WTC11 (cell line): Measurements from ENCODE around the gene MTERF4. TPM values are rescaled to one million over a fixed set of nuclear protein-coding genes. Genes with fewer than 3 reads are reported as not detected.

ENCODE experiments used
- ATAC-seq: fragments of 200-7000 bp; cut with Tn5 transposase; 2 replicates; pipeline ENCODE4 v1.10.0; 2021; ENCODE audit warnings: mild to moderate bottlenecking, moderate library complexity
- CTCF ChIA-PET: fragments of 300-600 bp; sonication (Branson Sonifier 250); formaldehyde crosslinking; loops from one replicate; lab custom pipeline; 2021; ENCODE audit warnings: antibody characterized with exemption; lab: Charles Lee
- POLR2A ChIA-PET: fragments of 350-600 bp; sonication (Branson Sonifier 250); formaldehyde crosslinking; loops from one replicate; lab custom pipeline; 2021; ENCODE audit warnings: antibody characterized with exemption; lab: Charles Lee
- DNase-seq: peaks from one replicate; pipeline ENCODE4 v3.0.0; 2021; ENCODE audit warnings: low spot score
- H3K27ac Mint-ChIP-seq: 2 replicates; pipeline ENCODE4 v1.8.0; 2021; ENCODE audit warnings: mixed read lengths
- H3K27me3 Mint-ChIP-seq: 2 replicates; pipeline ENCODE4 v1.8.0; 2021; ENCODE audit warnings: low read depth, mild to moderate bottlenecking, moderate library complexity, mixed read lengths
- H3K36me3 Mint-ChIP-seq: 2 replicates; pipeline ENCODE4 v1.8.0; 2021; ENCODE audit warnings: mixed read lengths
- H3K4me1 Mint-ChIP-seq: 2 replicates; pipeline ENCODE4 v1.8.0; 2022; ENCODE audit warnings: mixed read lengths
- H3K4me3 Mint-ChIP-seq: 2 replicates; pipeline ENCODE4 v1.8.0; 2021; ENCODE audit warnings: mild to moderate bottlenecking, moderate library complexity, mixed read lengths
- H3K9me3 Mint-ChIP-seq: 2 replicates; pipeline ENCODE4 v1.8.0; 2021; ENCODE audit warnings: mixed read lengths
- CDX4 ChIP-seq: fragments of 250-450 bp; sonication (Bioruptor Pico); IDR thresholded peaks from 2 replicates; pipeline ENCODE4 v1.9.0; 2021; ENCODE audit warnings: moderate library complexity, mild to moderate bottlenecking, inconsistent platforms, borderline replicate concordance
- CREB1 ChIP-seq: sonication (generic); formaldehyde crosslinking; IDR thresholded peaks from 2 replicates; pipeline ENCODE4 v1.8.0; 2023; ENCODE audit warnings: mild to moderate bottlenecking, missing genetic modification reagents
- ELF4 ChIP-seq: sonication (generic); formaldehyde crosslinking; IDR thresholded peaks from 2 replicates; pipeline ENCODE4 v1.8.1; 2022; ENCODE audit warnings: low read depth, mild to moderate bottlenecking, moderate library complexity, missing genetic modification reagents
- ESRRA ChIP-seq: sonication (generic); formaldehyde crosslinking; IDR thresholded peaks from 2 replicates; pipeline ENCODE4 v1.8.1; 2022; ENCODE audit warnings: mild to moderate bottlenecking, missing genetic modification reagents, borderline replicate concordance
- GTF2I ChIP-seq: fragments of 250-450 bp; sonication (Bioruptor Pico); conservative IDR thresholded peaks from 2 replicates; pipeline ENCODE4 v1.4.0; 2021; ENCODE audit warnings: mild to moderate bottlenecking
- HMGXB4 ChIP-seq: sonication (generic); formaldehyde crosslinking; IDR thresholded peaks from 2 replicates; pipeline ENCODE4 v1.8.1; 2023; ENCODE audit warnings: mild to moderate bottlenecking, moderate library complexity, missing genetic modification reagents
- IRF2 ChIP-seq: sonication (generic); formaldehyde crosslinking; IDR thresholded peaks from 2 replicates; pipeline ENCODE4 v1.8.0; 2022; ENCODE audit warnings: low read depth, missing genetic modification reagents, borderline replicate concordance
- JUN ChIP-seq: sonication (generic); formaldehyde crosslinking; IDR thresholded peaks from 2 replicates; pipeline ENCODE4 v1.8.0; 2023; ENCODE audit warnings: mild to moderate bottlenecking, missing genetic modification reagents
- KAT7 ChIP-seq: sonication (generic); formaldehyde crosslinking; IDR thresholded peaks from 2 replicates; pipeline ENCODE4 v1.8.1; 2023; ENCODE audit warnings: missing genetic modification reagents, mild to moderate bottlenecking, borderline replicate concordance
- MXD4 ChIP-seq: fragments of 250-450 bp; sonication (Bioruptor Pico); IDR thresholded peaks from 2 replicates; pipeline ENCODE4 v1.8.0; 2021; ENCODE audit warnings: mild to moderate bottlenecking, moderate library complexity, borderline replicate concordance
- NFATC4 ChIP-seq: fragments of 250-450 bp; sonication (Bioruptor Pico); IDR thresholded peaks from 2 replicates; pipeline ENCODE4 v1.9.0; 2021; ENCODE audit warnings: mild to moderate bottlenecking
- NR2C2 ChIP-seq: sonication (generic); formaldehyde crosslinking; IDR thresholded peaks from 2 replicates; pipeline ENCODE4 v1.8.0; 2022; ENCODE audit warnings: mild to moderate bottlenecking, missing genetic modification reagents
- RORB ChIP-seq: fragments of 250-450 bp; sonication (Bioruptor Pico); IDR thresholded peaks from 2 replicates; pipeline ENCODE4 v1.9.0; 2021; ENCODE audit warnings: mild to moderate bottlenecking
- SMAD3 ChIP-seq: sonication (generic); formaldehyde crosslinking; IDR thresholded peaks from 2 replicates; pipeline ENCODE4 v1.8.0; 2022; ENCODE audit warnings: missing genetic modification reagents, mild to moderate bottlenecking, borderline replicate concordance
- SMAD4 ChIP-seq: sonication (generic); formaldehyde crosslinking; IDR thresholded peaks from 2 replicates; pipeline ENCODE4 v1.8.0; 2022; ENCODE audit warnings: mild to moderate bottlenecking, missing genetic modification reagents
- SOX15 ChIP-seq: fragments of 250-450 bp; sonication (Bioruptor Pico); IDR thresholded peaks from 2 replicates; pipeline ENCODE4 v1.9.0; 2021; ENCODE audit warnings: mild to moderate bottlenecking
- SP1 ChIP-seq: sonication (generic); formaldehyde crosslinking; conservative IDR thresholded peaks from 2 replicates; pipeline ENCODE4 v1.8.1; 2022; ENCODE audit warnings: missing genetic modification reagents
- USF1 ChIP-seq: sonication (generic); formaldehyde crosslinking; IDR thresholded peaks from 2 replicates; pipeline ENCODE4 v1.8.0; 2022; ENCODE audit warnings: mild to moderate bottlenecking, missing genetic modification reagents
- ZNF121 ChIP-seq: sonication (generic); formaldehyde crosslinking; IDR thresholded peaks from 2 replicates; pipeline ENCODE4 v1.8.0; 2023; ENCODE audit warnings: missing genetic modification reagents
- ZNF232 ChIP-seq: sonication (generic); formaldehyde crosslinking; IDR thresholded peaks from 2 replicates; pipeline ENCODE4 v1.8.0; 2022; ENCODE audit warnings: mild to moderate bottlenecking, missing genetic modification reagents
- ZNF263 ChIP-seq: sonication (generic); formaldehyde crosslinking; IDR thresholded peaks from 2 replicates; pipeline ENCODE4 v1.8.1; 2022; ENCODE audit warnings: low read depth, mild to moderate bottlenecking, moderate library complexity, missing genetic modification reagents
- ZNF281 ChIP-seq: sonication (generic); formaldehyde crosslinking; IDR thresholded peaks from 2 replicates; pipeline ENCODE4 v1.8.0; 2023; ENCODE audit warnings: mild to moderate bottlenecking, missing genetic modification reagents
- ZNF416 ChIP-seq: fragments of 250-450 bp; sonication (Bioruptor Pico); IDR thresholded peaks from 2 replicates; pipeline ENCODE4 v1.9.0; 2021; ENCODE audit warnings: mild to moderate bottlenecking, inconsistent platforms
- ZNF671 ChIP-seq: fragments of 250-450 bp; sonication (Bioruptor Pico); IDR thresholded peaks from 2 replicates; pipeline ENCODE4 v1.8.0; 2021; ENCODE audit warnings: mild to moderate bottlenecking
- total RNA-seq: library from RNA; stranded (reverse); gene quantifications from 3 replicates; pipeline ENCODE4 v1.2.3, GENCODE V29; 2021
- TF ChIP-seq, protein P1 (sequence below): sonication (generic); formaldehyde crosslinking; IDR thresholded peaks from 2 replicates; pipeline ENCODE4 v1.8.1; 2023; ENCODE audit warnings: mild to moderate bottlenecking, missing genetic modification reagents, moderate library complexity
- TF ChIP-seq, protein P2 (sequence below): sonication (generic); formaldehyde crosslinking; IDR thresholded peaks from 2 replicates; pipeline ENCODE4 v1.8.0; 2022; ENCODE audit warnings: mild to moderate bottlenecking, missing genetic modification reagents
- TF ChIP-seq, protein P3 (sequence below): fragments of 250-450 bp; sonication (Bioruptor Pico); IDR thresholded peaks from 2 replicates; pipeline ENCODE4 v1.8.0; 2021; ENCODE audit warnings: mild to moderate bottlenecking

The MTERF4 gene
- total RNA-seq, 1 experiment from 2014 or later: 23.3 TPM

- Mint-ChIP-seq H3K36me3 (no peaks in the 10 kb centered on the region; the same call in 1 of the 2 replicates), H3K9me3 (no peaks in the 10 kb centered on the region), H3K27ac (peak within 1 kb of the TSS; percentile 96), H3K4me3 (peak within 1 kb of the TSS; percentile 93), H3K27me3 (no peaks in the 10 kb centered on the region), H3K4me1 (peaks cover 27% of the 10 kb centered on the region)
- CTCF ChIA-PET: interaction anchor here (0.6 to 3.3 kb wide), 13 partner anchors 9 to 552 kb away, joined by 3 to 21 read pairs (median 4); partner anchors contain the start of genes HDLBP, ING5 and SEPTIN2
- POLR2A ChIA-PET: interaction anchor here (0.6 to 1.5 kb wide), 5 partner anchors 48 to 1124 kb away, joined by 3 to 7 read pairs (median 3); partner anchors contain the start of genes MTERF4 and SEPTIN2
- DNase-seq (peak; percentile 97), ATAC-seq (peak; percentile 79)
- TF ChIP-seq NR2C2 (CRISPR knock-in tag): no peak
- no peak for TF ChIP-seq ZNF232 (CRISPR knock-in tag)
- TF ChIP-seq CREB1: no peak
- no peak for TF ChIP-seq ELF4 (CRISPR knock-in tag)
- TF ChIP-seq ZNF281 (CRISPR knock-in tag): no peak
- TF ChIP-seq SP1 (CRISPR knock-in tag): peak; percentile 55; the same call in 1 of the 2 replicates
- TF ChIP-seq ZNF671 (CRISPR knock-in tag): no peak
- no peak for TF ChIP-seq CDX4 (CRISPR knock-in tag)
- no peak for TF ChIP-seq ZNF416 (CRISPR knock-in tag)
- no peak for TF ChIP-seq NFATC4 (CRISPR knock-in tag)
- no peak for TF ChIP-seq ZNF263 (CRISPR knock-in tag)
- TF ChIP-seq, protein P1, sequence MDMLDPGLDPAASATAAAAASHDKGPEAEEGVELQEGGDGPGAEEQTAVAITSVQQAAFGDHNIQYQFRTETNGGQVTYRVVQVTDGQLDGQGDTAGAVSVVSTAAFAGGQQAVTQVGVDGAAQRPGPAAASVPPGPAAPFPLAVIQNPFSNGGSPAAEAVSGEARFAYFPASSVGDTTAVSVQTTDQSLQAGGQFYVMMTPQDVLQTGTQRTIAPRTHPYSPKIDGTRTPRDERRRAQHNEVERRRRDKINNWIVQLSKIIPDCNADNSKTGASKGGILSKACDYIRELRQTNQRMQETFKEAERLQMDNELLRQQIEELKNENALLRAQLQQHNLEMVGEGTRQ: no peak
- TF ChIP-seq SMAD4 (CRISPR knock-in tag): no peak
- TF ChIP-seq JUN (CRISPR knock-in tag): 0 out of 2 replicates have a peak, but pooled peaks have one; percentile 39
- TF ChIP-seq, protein P2, sequence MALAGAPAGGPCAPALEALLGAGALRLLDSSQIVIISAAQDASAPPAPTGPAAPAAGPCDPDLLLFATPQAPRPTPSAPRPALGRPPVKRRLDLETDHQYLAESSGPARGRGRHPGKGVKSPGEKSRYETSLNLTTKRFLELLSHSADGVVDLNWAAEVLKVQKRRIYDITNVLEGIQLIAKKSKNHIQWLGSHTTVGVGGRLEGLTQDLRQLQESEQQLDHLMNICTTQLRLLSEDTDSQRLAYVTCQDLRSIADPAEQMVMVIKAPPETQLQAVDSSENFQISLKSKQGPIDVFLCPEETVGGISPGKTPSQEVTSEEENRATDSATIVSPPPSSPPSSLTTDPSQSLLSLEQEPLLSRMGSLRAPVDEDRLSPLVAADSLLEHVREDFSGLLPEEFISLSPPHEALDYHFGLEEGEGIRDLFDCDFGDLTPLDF (CRISPR knock-in tag): no peak
- peak; percentile 55; the same call in 1 of the 2 replicates for TF ChIP-seq HMGXB4 (CRISPR knock-in tag)
- TF ChIP-seq ZNF121 (CRISPR knock-in tag): peak; percentile 82
- peak; percentile 99 for TF ChIP-seq GTF2I
- no peak for TF ChIP-seq KAT7 (CRISPR knock-in tag)
- no peak for TF ChIP-seq RORB (CRISPR knock-in tag)
- no peak for TF ChIP-seq IRF2 (CRISPR knock-in tag)
- TF ChIP-seq SOX15 (CRISPR knock-in tag): no peak
- TF ChIP-seq SMAD3 (CRISPR knock-in tag): no peak
- TF ChIP-seq ESRRA (CRISPR knock-in tag): no peak
- TF ChIP-seq MXD4 (CRISPR knock-in tag): no peak
- TF ChIP-seq USF1 (CRISPR knock-in tag): no peak
- TF ChIP-seq, protein P3, sequence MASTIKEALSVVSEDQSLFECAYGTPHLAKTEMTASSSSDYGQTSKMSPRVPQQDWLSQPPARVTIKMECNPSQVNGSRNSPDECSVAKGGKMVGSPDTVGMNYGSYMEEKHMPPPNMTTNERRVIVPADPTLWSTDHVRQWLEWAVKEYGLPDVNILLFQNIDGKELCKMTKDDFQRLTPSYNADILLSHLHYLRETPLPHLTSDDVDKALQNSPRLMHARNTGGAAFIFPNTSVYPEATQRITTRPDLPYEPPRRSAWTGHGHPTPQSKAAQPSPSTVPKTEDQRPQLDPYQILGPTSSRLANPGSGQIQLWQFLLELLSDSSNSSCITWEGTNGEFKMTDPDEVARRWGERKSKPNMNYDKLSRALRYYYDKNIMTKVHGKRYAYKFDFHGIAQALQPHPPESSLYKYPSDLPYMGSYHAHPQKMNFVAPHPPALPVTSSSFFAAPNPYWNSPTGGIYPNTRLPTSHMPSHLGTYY (CRISPR knock-in tag): no peak
These were observed 48.0 kb upstream of the MTERF4 start, which contains the start of gene PPP1R7 for GRCh38 chr2:241149925-241150659. Gene PPP1R7, plus strand, starts transcription at chr2:241150467. Its CDS starts 29 bp downstream, at chr2:241150496.
